VCaP (cell line): ENCODE data around the gene PCDHGA3.
"Not testable (repeated sequence)": the region's sequence is repeated elsewhere in the genome, so short reads cannot be mapped to it uniquely, and the experiment has no call there.

Experiments
- H3K27ac ChIP-seq: fragments of 450-650 bp; 2 replicates; pipeline ENCODE4 v1.5.1; 2017
- CTCF ChIP-seq: fragments of 450-650 bp; conservative IDR thresholded peaks from 2 replicates; pipeline ENCODE4 v1.5.1; 2017; ENCODE audit warnings: mild to moderate bottlenecking, moderate library complexity

PCDHGA3 gene

GRCh38 chr5:141342773-141343172, 856 bp upstream of the PCDHGA3 start:
- TF ChIP-seq CTCF, result no peak
- H3K27ac ChIP-seq, result no peak overlapping the region

GRCh38 chr5:141343953-141344463, 379 bp downstream of the PCDHGA3 start:
- TF ChIP-seq CTCF, result no peak
- no peak overlapping the region for H3K27ac ChIP-seq

- TF ChIP-seq CTCF, result no peak
- H3K27ac ChIP-seq, result no peak overlapping the region
Measured at GRCh38 chr5:141345327-141345726, 1.7 kb downstream of the PCDHGA3 start.

GRCh38 chr5:141346017-141346416, 2.4 kb downstream of the PCDHGA3 start:
- H3K27ac ChIP-seq, result not testable (repeated sequence)

GRCh38 chr5:141349917-141350619, 6.4 kb downstream of the PCDHGA3 start, which contains the start of gene PCDHGB1:
Gene PCDHGB1 (plus strand): TSS chr5:141350099. CDS start chr5:141350261, 162 bp downstream.
- peak within 1 kb of the TSS; percentile 38; the same call in 1 of the 2 replicates for H3K27ac ChIP-seq
- peak; percentile 73 for TF ChIP-seq CTCF

- no peak for TF ChIP-seq CTCF
- H3K27ac ChIP-seq, result no peak overlapping the region
Measured at GRCh38 chr5:141351591-141351990, 8.0 kb downstream of the PCDHGA3 start.

- H3K27ac ChIP-seq, result no peak within 1 kb of the TSS
- TF ChIP-seq CTCF, result peak; percentile 62
Measured at GRCh38 chr5:141354900-141355469, 11.4 kb downstream of the PCDHGA3 start, which contains the start of gene PCDHGA4. Gene PCDHGA4 (plus strand): TSS chr5:141355021. CDS start chr5:141355108, 87 bp downstream.

GRCh38 chr5:141355641-141356040, 12.0 kb downstream of the PCDHGA3 start:
- no peak overlapping the region for H3K27ac ChIP-seq
- TF ChIP-seq CTCF, result no peak
